IPS-20b (cell line): Measurements from ENCODE around the gene GBP4.

Experiments
- H3K27ac ChIP-seq: one replicate; pipeline ENCODE4 v1.5.1; 2013; ENCODE audit warnings: low read length
- H3K27me3 ChIP-seq: 2 replicates; pipeline ENCODE4 v1.6.1; 2013; ENCODE audit warnings: mild to moderate bottlenecking, low read length, inconsistent platforms; ENCODE audit not compliant: insufficient read depth
- H3K36me3 ChIP-seq: 2 replicates; pipeline ENCODE4 v1.6.1; 2013; ENCODE audit warnings: low read depth, mild to moderate bottlenecking, inconsistent platforms, low read length, moderate library complexity; ENCODE audit not compliant: insufficient read depth
- H3K4me1 ChIP-seq: 2 replicates; pipeline ENCODE4 v1.6.1; 2013; ENCODE audit warnings: mild to moderate bottlenecking, control low read depth, inconsistent platforms, low read length, moderate library complexity; ENCODE audit not compliant: insufficient read depth
- H3K4me3 ChIP-seq: 2 replicates; pipeline ENCODE4 v1.5.1; 2013; ENCODE audit warnings: mild to moderate bottlenecking, low read length, inconsistent platforms
- H3K9ac ChIP-seq: 2 replicates; pipeline ENCODE4 v1.6.1; 2013; ENCODE audit warnings: low read depth, mild to moderate bottlenecking, inconsistent platforms, low read length, moderate library complexity
- H3K9me3 ChIP-seq: 2 replicates; pipeline ENCODE4 v1.6.1; 2013; ENCODE audit warnings: mild to moderate bottlenecking, low read depth, low read length, inconsistent platforms; ENCODE audit not compliant: insufficient read depth

GBP4 gene

DNA sequence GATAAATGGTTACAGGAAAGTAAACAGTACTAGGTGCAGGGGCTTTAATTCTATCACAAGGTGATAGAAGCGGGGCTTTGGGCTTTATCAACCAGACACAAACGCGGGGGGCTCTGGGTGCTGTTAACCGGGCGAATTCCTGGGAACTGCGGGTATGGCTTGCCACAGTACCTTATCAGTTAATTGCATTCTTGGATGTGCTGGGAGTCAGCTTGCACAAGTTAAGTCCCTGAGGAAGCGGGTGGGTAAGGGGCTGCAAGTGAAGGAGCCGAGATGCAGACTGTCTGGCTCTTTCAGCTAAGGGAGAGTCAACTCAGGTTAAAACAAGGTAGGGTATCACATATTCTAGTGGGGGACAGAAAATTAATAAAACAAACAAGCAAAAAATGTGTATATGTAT is 661 bp downstream of the GBP4 start:
- Histone ChIP-seq H3K27ac (no peak overlapping the region), H3K4me3 (no peak overlapping the region), H3K36me3 (no peaks in the 10 kb centered on the region), H3K4me1 (no peaks in the 10 kb centered on the region), H3K9ac (no peak overlapping the region), H3K27me3 (no peaks in the 10 kb centered on the region), H3K9me3 (no peaks in the 10 kb centered on the region)

DNA sequence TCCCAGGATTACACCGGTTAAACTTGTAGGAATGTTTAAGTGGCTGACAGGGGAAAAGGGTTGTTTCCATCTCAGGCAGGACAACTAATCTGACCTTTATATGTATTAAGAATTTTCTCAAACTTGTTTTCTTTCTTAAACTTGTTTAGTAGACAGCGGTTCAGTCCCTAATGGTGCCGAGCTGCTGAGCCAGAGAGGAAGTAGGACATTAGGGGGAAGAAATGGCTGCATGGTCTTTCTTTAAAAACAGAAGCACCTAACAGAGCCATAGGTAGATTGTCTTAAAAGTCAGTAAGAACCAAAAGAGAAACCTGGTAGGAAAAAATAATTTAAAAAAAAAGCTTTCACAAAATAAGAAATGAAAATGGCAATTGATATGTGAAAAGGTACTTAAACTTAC is 3.3 kb downstream of the GBP4 start:
- no peaks in the 10 kb centered on the region for H3K27me3 ChIP-seq
- no peak overlapping the region for H3K9ac ChIP-seq
- H3K4me1 ChIP-seq: no peaks in the 10 kb centered on the region
- no peak overlapping the region for H3K4me3 ChIP-seq
- H3K9me3 ChIP-seq: no peaks in the 10 kb centered on the region
- no peak overlapping the region for H3K27ac ChIP-seq
- H3K36me3 ChIP-seq: no peaks in the 10 kb centered on the region

DNA sequence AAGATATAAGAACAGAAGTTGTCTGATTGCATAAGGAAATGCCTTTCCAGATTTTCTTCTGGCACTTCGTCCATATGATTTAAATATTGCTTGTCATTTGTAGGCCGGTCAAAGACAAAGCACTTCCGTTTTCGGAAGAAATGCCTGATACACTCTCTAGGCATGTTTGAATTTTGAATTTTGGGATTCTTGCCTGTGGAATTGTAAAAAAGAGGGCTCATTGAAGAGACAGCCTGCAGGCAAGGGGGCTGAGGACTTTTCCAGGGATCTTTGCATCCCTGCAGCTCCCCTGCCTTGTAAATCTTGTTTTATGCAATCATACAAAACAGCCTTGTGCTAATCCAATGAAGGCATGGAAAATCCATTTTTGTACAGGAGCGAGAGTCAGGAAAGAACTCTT is 7.4 kb downstream of the GBP4 start:
- Histone ChIP-seq H3K9me3 (no peaks in the 10 kb centered on the region), H3K27me3 (no peaks in the 10 kb centered on the region), H3K4me1 (no peaks in the 10 kb centered on the region), H3K36me3 (no peaks in the 10 kb centered on the region), H3K27ac (no peak overlapping the region), H3K4me3 (no peak overlapping the region), H3K9ac (no peak overlapping the region)

DNA sequence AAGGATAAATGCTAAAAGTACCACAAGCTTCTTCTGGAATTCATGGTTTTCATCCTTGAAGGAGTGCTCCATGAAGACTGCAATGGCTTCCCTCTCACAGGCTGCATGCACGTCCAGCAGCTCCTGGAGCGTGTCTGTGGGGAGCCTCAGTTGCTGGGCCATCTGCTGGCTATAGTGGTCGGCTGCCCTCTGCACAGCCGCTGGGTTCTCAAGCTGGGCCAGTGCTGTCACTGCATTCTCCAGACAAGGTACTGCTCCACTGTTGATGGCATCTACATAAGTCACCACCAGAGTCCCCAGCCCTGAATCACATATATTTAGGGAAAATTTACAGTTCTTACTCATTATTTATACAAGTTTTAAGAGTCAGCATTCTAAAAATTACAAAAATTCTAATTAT is 8.7 kb downstream of the GBP4 start:
- Histone ChIP-seq H3K27me3 (no peaks in the 10 kb centered on the region), H3K9ac (no peak overlapping the region), H3K9me3 (no peaks in the 10 kb centered on the region), H3K27ac (no peak overlapping the region), H3K4me3 (no peak overlapping the region), H3K36me3 (no peaks in the 10 kb centered on the region), H3K4me1 (no peaks in the 10 kb centered on the region)

DNA sequence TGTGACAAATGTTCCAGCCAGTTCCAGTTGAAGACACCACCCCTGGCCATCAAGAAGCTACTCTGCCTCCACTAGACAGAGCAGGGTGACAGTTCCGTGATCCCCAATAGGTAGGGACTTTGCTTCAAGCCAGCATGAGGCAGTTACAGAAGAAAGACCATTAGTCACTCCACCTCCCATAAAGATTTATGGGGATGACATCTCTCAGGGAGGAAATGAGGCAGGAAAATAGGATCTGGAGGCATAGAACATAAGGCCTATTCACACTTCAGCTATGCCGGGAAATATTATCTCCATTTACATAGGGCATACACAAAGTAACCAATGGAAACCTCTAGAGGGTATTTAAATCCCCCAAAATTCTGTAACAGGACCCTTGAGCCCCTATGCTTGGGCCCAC is 19.4 kb downstream of the GBP4 start:
- no peaks in the 10 kb centered on the region for H3K27me3 ChIP-seq
- no peak overlapping the region for H3K9ac ChIP-seq
- H3K4me3 ChIP-seq: no peak overlapping the region
- H3K4me1 ChIP-seq: no peaks in the 10 kb centered on the region
- no peak overlapping the region for H3K27ac ChIP-seq
- H3K36me3 ChIP-seq: no peaks in the 10 kb centered on the region
- peaks cover 9% of the 10 kb centered on the region for H3K9me3 ChIP-seq

DNA sequence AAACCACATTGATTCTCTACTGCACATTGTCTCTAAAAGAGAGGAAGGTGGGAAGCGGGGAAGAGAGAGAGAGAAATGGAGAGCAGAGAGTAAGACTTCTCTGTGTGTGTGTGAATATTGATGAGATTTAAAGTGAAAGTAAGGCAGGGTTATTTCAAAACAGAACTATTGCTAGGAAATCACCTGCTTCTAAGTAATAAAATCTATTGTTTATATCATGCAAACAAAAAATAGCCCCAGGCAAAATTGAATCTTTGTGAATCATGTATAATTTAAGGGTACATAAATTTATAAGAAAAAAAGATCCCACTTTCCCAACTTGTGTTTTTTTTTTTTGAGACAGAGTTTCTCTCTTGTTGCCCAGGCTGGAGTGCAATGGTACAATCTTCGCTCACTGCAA is 21.8 kb downstream of the GBP4 start:
- no peak overlapping the region for H3K4me3 ChIP-seq
- H3K9me3 ChIP-seq: no peaks in the 10 kb centered on the region
- H3K4me1 ChIP-seq: no peaks in the 10 kb centered on the region
- no peaks in the 10 kb centered on the region for H3K27me3 ChIP-seq
- H3K9ac ChIP-seq: no peak overlapping the region
- H3K36me3 ChIP-seq: no peaks in the 10 kb centered on the region
- H3K27ac ChIP-seq: no peak overlapping the region

DNA sequence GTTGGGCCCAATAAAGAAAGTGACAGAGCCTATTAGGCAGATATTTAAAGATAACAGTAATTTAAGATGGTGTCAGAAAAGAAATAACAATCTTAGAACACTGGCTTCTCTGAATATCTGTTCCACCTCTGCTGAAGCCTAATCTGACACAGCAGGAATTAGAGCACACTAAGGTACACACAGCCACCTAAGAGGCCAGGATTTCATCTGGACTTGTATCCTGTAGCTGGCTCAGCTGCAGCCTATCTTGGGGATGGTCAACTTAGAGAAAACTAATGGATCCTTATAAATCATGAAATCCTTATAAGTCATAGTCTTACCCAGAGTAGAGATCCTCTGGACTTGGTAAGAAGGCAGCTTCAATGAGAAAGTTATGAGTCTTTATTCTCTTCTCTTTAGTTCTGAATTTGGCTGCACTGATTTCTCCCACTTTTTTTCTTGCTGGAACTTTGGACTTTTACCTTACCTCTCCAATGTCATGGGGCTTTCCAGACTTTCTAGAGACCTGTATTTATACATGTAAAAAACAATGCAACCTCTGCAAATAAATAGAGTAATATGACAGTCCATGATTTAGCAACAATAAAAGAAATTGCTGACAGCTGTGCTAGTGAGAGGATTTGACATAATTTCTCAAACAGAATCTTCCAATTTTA is 23.0 kb downstream of the GBP4 start, which contains the start of gene GBP7:
GBP7 (minus strand) TSS at position 403 of the 656 bp plus-strand sequence. CDS start 4,068 bp downstream, outside the sequence.
- no peaks in the 10 kb centered on the region for H3K4me1 ChIP-seq
- H3K9ac ChIP-seq: no peak within 1 kb of the TSS
- H3K27ac ChIP-seq: no peak within 1 kb of the TSS
- no peaks in the 10 kb centered on the region for H3K27me3 ChIP-seq
- H3K36me3 ChIP-seq: no peaks in the 10 kb centered on the region
- no peak within 1 kb of the TSS for H3K4me3 ChIP-seq
- H3K9me3 ChIP-seq: no peaks in the 10 kb centered on the region

DNA sequence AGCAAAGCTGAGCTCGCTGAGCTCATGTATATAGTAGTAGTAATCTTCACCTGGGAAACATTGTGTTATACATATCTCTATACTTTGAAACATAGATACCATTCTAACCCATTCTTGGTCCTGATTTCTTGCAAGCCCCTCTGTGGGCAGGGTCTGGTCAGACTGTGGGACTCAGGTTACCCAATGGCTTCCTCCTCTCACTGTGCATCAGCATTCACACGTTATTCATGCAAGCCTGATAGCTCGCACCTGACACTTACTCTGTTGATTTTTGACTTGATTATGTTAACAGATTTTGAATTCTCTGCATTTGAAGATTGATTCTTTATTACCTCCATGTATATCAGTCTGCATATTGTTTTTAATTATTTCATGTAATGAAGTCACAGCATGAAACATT is 24.3 kb downstream of the GBP4 start:
- no peaks in the 10 kb centered on the region for H3K9me3 ChIP-seq
- no peak overlapping the region for H3K27ac ChIP-seq
- H3K9ac ChIP-seq: no peak overlapping the region
- H3K36me3 ChIP-seq: no peaks in the 10 kb centered on the region
- H3K4me1 ChIP-seq: no peaks in the 10 kb centered on the region
- no peak overlapping the region for H3K4me3 ChIP-seq
- no peaks in the 10 kb centered on the region for H3K27me3 ChIP-seq

DNA sequence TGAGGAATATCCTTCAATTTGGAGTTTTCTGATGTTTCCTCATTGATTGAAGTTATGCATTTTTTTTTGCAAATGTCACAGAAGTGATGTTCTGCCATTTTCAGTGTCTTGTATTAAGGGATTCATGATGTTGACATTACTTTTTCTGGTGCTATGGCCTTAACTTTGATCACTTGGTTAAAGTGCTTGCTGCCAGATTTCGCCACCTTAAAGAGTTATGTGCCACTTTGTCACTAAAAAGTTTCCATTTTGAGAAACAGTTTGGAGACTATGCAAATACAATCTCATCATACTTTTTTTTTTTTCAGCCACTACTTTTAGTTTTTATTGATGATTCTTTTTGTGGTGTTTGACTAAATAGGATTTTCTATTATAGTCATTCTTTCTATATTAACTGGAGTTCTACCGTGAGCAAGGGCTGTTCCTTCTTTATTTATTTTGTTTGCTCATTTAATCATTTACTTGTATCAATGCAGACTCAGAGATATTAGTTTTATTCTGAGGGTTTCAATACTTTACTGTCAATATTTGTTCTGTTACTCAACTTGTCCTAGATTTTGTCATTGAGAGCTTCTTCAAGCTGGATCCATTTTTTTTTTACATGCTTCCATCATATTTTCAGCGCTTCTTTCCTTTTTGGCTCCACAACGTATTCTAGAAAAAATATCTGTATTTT is 26.1 kb downstream of the GBP4 start:
- no peaks in the 10 kb centered on the region for H3K36me3 ChIP-seq
- H3K9me3 ChIP-seq: no peaks in the 10 kb centered on the region
- H3K9ac ChIP-seq: no peak overlapping the region
- no peak overlapping the region for H3K4me3 ChIP-seq
- H3K27ac ChIP-seq: no peak overlapping the region
- H3K4me1 ChIP-seq: no peaks in the 10 kb centered on the region
- no peaks in the 10 kb centered on the region for H3K27me3 ChIP-seq

DNA sequence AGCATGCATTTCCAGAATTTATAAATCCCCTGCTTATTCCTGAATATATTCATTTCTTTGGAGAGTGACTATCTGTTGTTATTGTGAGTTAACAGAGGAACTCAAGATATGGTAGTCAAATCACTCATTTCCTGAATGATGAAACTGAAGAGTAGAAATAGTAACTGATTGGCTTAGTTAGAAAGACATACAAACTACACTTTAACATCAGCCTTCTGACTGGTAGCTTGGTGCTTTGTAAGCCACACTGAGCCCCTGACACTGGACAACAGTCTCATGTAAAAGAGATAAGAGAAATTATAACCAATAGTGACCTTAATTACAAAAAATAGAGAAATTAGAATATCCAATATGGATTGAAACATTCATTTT is 27.7 kb downstream of the GBP4 start:
- no peaks in the 10 kb centered on the region for H3K27me3 ChIP-seq

DNA sequence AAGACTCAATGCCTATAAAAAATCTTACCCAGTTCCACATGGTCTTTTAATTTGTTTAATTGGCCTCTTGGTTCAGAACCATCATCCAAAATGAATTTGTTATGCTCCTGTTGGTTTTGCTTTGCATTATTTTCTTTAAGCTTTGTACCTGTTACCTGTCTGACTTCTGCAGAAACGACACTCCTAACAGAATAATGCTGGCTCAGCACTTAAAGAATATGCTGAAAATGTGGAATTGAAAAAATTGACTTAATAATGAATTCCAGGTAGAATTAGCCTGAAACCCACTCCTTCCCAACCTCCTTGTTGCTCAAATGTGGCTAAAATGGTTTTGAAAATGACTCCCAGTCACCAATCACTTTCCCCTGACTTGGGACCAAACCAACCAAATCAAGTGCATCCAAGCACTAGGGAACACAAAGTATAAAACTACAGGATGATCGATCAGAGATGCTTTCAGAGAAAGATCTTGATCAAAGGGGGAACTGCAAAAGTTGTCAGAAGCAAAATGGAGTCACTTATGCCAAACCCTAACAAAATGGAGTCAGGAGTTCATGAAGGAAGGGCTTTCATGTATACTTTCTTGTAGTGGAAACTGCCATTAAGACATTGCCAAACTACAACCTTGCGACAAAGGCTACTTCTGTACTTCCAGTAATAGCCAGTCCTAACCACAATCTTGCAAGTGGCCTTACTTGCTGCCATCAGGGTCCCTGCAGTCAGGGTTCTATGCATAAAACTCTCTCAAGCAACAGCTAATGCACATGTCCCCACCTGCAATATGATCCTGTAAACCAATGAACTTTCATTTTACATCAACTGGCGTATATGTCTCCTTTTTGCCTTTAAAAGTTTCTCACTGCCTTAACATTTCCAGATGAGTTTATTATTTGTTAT is 28.3 kb downstream of the GBP4 start:
- no peak overlapping the region for H3K9ac ChIP-seq
- no peaks in the 10 kb centered on the region for H3K27me3 ChIP-seq
- H3K27ac ChIP-seq: no peak overlapping the region
- H3K9me3 ChIP-seq: no peaks in the 10 kb centered on the region
- no peaks in the 10 kb centered on the region for H3K4me1 ChIP-seq
- no peaks in the 10 kb centered on the region for H3K36me3 ChIP-seq
- no peak overlapping the region for H3K4me3 ChIP-seq

More for the DNA sequence above, 27.7 kb downstream of the GBP4 start:
- Histone ChIP-seq H3K9ac (no peak overlapping the region), H3K9me3 (no peaks in the 10 kb centered on the region), H3K36me3 (no peaks in the 10 kb centered on the region), H3K4me1 (no peaks in the 10 kb centered on the region), H3K4me3 (no peak overlapping the region), H3K27ac (no peak overlapping the region)

DNA sequence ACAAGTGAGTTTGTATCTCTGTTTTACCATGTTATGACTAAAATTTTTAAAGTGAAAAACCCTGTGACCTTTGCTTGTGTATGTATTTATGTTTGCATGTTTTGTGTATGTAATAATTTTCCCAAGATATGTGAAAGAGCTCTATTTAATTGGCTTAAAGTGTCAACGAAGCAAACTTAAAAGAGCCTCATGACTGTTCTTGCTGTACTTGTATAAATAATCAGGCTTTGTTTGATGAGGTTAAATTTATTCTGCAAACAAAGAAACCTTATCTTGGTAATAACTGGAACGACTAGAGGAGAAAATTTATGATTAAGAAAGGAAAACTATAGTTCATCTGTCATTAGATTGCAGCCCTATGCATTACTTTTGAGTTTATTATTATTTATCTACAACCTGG is 29.6 kb downstream of the GBP4 start:
- no peak overlapping the region for H3K9ac ChIP-seq
- H3K36me3 ChIP-seq: no peaks in the 10 kb centered on the region
- no peaks in the 10 kb centered on the region for H3K4me1 ChIP-seq
- H3K9me3 ChIP-seq: no peaks in the 10 kb centered on the region
- no peak overlapping the region for H3K27ac ChIP-seq
- no peak overlapping the region for H3K4me3 ChIP-seq
- no peaks in the 10 kb centered on the region for H3K27me3 ChIP-seq
